GM19452 (cell line): ENCODE results near the gene FAM193B.
A peak's percentile ranks its signal among the peaks of the same experiment; 100 is the strongest.

Experiments
- ATAC-seq: cut with Tn5 transposase; IDR thresholded peaks from one replicate; pipeline ENCODE4 v1.9.1; 2021; ENCODE audit not compliant: unreplicated experiment

The FAM193B gene

GRCh38 chr5:177472460-177473442 is 81.6 kb downstream of the FAM193B start:
- ATAC-seq, result peak; percentile 51

- no peak for ATAC-seq
Measured at GRCh38 chr5:177471610-177472356, 82.6 kb downstream of the FAM193B start.

GRCh38 chr5:177470759-177471536 is 83.4 kb downstream of the FAM193B start:
- ATAC-seq, result no peak
